Body of pancreas (tissue), 4 donors: ENCODE data around the gene ZNF560.

ENCODE experiments used
- POLR2A ChIP-seq, 3 donors: fragments of 450-650 bp; IDR thresholded peaks; one replicate each; pipeline ENCODE4 v1.6.1; 2016; ENCODE audit warnings: antibody characterized with exemption in 3 of 3, mild to moderate bottlenecking in 2 of 3
- TF ChIP-seq, protein P1 (sequence below), 7 experiments: fragments of 450-650 bp in 4 of 7; fragments of 200-600 bp in 3 of 7; sonication (generic) in 3 of 7; IDR thresholded peaks; one replicate each; pipeline ENCODE4 v1.5.1; 2016 to 2019; ENCODE audit warnings: antibody characterized with exemption in 7 of 7

DNA sequence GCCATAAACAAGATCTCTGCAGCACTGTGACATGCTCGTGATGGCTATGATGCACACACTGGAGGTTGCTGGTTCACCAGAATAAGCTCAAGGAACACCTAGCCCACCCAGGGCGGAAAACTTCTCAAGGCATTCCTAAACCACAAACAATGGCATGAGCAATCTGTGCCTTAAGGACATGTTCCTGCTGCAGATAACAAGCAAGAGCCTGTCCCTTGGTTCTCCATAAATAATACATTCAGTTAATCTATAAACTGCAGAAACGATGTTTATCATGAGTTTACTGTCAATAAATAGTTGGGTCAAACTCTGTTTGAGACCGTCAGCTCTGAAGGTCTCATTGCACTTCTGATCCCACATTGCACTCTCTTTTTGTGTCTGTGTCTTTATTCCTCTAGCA, 44.5 kb downstream of the ZNF560 start:
- TF ChIP-seq, protein P1, sequence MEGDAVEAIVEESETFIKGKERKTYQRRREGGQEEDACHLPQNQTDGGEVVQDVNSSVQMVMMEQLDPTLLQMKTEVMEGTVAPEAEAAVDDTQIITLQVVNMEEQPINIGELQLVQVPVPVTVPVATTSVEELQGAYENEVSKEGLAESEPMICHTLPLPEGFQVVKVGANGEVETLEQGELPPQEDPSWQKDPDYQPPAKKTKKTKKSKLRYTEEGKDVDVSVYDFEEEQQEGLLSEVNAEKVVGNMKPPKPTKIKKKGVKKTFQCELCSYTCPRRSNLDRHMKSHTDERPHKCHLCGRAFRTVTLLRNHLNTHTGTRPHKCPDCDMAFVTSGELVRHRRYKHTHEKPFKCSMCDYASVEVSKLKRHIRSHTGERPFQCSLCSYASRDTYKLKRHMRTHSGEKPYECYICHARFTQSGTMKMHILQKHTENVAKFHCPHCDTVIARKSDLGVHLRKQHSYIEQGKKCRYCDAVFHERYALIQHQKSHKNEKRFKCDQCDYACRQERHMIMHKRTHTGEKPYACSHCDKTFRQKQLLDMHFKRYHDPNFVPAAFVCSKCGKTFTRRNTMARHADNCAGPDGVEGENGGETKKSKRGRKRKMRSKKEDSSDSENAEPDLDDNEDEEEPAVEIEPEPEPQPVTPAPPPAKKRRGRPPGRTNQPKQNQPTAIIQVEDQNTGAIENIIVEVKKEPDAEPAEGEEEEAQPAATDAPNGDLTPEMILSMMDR (IDR thresholded peaks at IDR 0.05) = no peak
- no peak for TF ChIP-seq POLR2A (IDR thresholded peaks at IDR 0.05)
